ENCODE data around the gene PXN. TPM values are rescaled to one million over a fixed set of nuclear protein-coding genes. Genes with fewer than 3 reads are reported as not detected.

Gene PXN
- total and polyA plus RNA-seq, 2 of the 13 experiments (the other 11 are each of a cell fraction or from before 2014, with no cell fraction given): 13.6 to 14.2 TPM

DNA sequence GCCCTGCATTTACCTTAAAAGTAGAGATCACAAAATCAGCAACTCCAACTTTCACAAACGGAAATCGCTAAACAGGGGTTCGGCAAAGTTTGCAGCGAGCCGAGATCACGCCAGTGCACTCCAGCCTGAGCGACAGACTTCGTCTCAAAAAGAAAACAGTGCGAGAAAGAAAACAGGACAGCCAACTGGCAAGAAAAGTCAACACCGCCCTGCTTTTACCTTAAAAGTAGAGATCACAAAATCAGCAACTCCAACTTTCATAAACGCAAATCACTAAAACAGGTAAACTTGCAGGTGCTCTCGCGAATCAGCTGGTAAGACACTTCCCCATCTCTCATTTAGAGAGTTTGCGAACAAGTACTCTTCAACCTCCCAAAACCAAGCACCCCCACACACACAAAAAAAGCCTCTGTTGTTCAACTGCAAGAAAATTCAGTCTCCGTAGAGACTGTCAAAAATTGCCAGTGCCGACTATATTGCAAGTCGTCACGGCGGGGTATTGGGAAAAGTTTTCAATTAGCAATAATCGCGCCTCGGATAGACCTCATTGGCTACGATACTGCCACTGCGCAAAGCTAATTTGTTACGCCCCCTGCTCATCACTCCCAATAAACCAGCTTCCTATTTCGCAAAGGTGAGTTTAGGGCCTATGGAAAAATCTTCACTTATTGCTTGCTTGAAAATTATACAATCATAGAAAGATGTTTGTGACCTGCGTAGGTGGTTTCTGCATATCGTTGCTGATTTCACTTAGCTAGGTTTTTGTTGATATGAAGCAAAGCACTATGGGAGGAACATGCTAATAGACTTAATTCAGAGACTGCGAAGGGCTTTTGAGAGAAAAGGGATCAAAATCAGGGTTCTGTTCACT is 27.4 kb upstream of the PXN start, which contains the start of gene RNU4-1 (continued):
- TF ChIP-seq TIGD3 (CRISPR knock-in tag; IDR thresholded peaks at IDR 0.05; ENCODE audit: borderline replicate concordance) (no peak; the same call in 1 of the 2 replicates), ZNF639 (CRISPR knock-in tag; conservative IDR thresholded peaks at IDR 0.05) (peak; percentile 84), PATZ1 (CRISPR knock-in tag; IDR thresholded peaks at IDR 0.05) (peak; percentile 41; the same call in 1 of the 2 replicates), NBN (conservative IDR thresholded peaks at IDR 0.05) (no peak), ZSCAN30 (CRISPR knock-in tag; IDR thresholded peaks at IDR 0.05) (0 out of 2 replicates have a peak, but pooled peaks have one; percentile 53), ZXDC (CRISPR knock-in tag; IDR thresholded peaks at IDR 0.05) (no peak), ZKSCAN1 (IDR thresholded peaks at IDR 0.05; ENCODE audit: low read length) (peak; percentile 74), TBL1XR1 (IDR thresholded peaks at IDR 0.05; ENCODE audit: borderline replicate concordance, low read length, partially characterized antibody) (no peak), GLI4 (CRISPR knock-in tag; IDR thresholded peaks at IDR 0.05; ENCODE audit: borderline replicate concordance) (no peak), GZF1 (CRISPR knock-in tag; IDR thresholded peaks at IDR 0.05) (0 out of 2 replicates have a peak, but pooled peaks have one; percentile 63), NR2F6 (IDR thresholded peaks at IDR 0.05) (peak; percentile 56; the same call in 1 of the 2 replicates), NR2F6 (CRISPR knock-in tag; IDR thresholded peaks at IDR 0.05) (no peak), ZMAT3 (CRISPR knock-in tag; conservative IDR thresholded peaks at IDR 0.05) (no peak), ZFY (CRISPR knock-in tag; IDR thresholded peaks at IDR 0.05) (no peak), ZNF431 (CRISPR knock-in tag; IDR thresholded peaks at IDR 0.05; ENCODE audit: borderline replicate concordance, low read depth) (no peak; the same call in 1 of the 2 replicates), U2AF1 (optimal IDR thresholded peaks at IDR 0.05; ENCODE audit: low read depth, low read length) (no peak), PBX2 (CRISPR knock-in tag; IDR thresholded peaks at IDR 0.05) (no peak), NCOA1 (CRISPR knock-in tag; IDR thresholded peaks at IDR 0.05) (0 out of 2 replicates have a peak, but pooled peaks have one; percentile 24)
- TF ChIP-seq, protein P1, sequence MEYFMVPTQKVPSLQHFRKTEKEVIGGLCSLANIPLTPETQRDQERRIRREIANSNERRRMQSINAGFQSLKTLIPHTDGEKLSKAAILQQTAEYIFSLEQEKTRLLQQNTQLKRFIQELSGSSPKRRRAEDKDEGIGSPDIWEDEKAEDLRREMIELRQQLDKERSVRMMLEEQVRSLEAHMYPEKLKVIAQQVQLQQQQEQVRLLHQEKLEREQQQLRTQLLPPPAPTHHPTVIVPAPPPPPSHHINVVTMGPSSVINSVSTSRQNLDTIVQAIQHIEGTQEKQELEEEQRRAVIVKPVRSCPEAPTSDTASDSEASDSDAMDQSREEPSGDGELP (IDR thresholded peaks at IDR 0.05; ENCODE audit: borderline replicate concordance, low read depth): peak; percentile 85; the same call in 1 of the 2 replicates

Measured in HepG2 (cell line).